Activated B cell treated with CpG ODN at 0.5 μM for 24 hours (primary cell): ENCODE measurements around the gene IL19. TPM values are rescaled to one million over a fixed set of nuclear protein-coding genes. Genes with fewer than 3 reads are reported as not detected.

Source experiments
- ATAC-seq: fragments of 200-7000 bp; cut with Tn5 transposase; one replicate; pipeline ENCODE4 v1.10.0; 2021; ENCODE audit warnings: low read depth, mild to moderate bottlenecking, moderate library complexity
- CTCF ChIA-PET: fragments of 350-600 bp; sonication (Branson Sonifier 250); formaldehyde crosslinking; loops from one replicate; lab custom pipeline; 2021; ENCODE audit warnings: antibody characterized with exemption; lab: Charles Lee
- POLR2A ChIA-PET: fragments of 350-600 bp; sonication (Branson Sonifier 250); formaldehyde crosslinking; loops from one replicate; lab custom pipeline; 2021; ENCODE audit warnings: antibody characterized with exemption; lab: Charles Lee
- DNase-seq: peaks from one replicate; pipeline ENCODE4 v3.0.0; 2022
- H3K27ac Mint-ChIP-seq: one replicate; pipeline ENCODE4 v1.8.0; 2020; ENCODE audit warnings: mixed read lengths
- H3K27me3 Mint-ChIP-seq: one replicate; pipeline ENCODE4 v1.8.0; 2021; ENCODE audit warnings: mixed read lengths
- H3K36me3 Mint-ChIP-seq: one replicate; pipeline ENCODE4 v1.8.0; 2021; ENCODE audit warnings: low read depth, mixed read lengths
- H3K4me1 Mint-ChIP-seq: one replicate; pipeline ENCODE4 v1.8.0; 2021; ENCODE audit warnings: mixed read lengths
- H3K4me3 Mint-ChIP-seq: one replicate; pipeline ENCODE4 v1.8.0; 2020; ENCODE audit warnings: mild to moderate bottlenecking, mixed read lengths
- H3K9me3 Mint-ChIP-seq: one replicate; pipeline ENCODE4 v1.8.0; 2020; ENCODE audit warnings: mixed read lengths
- CTCF ChIP-seq: fragments of 200-600 bp; IDR thresholded peaks from one replicate; pipeline ENCODE4 v1.8.0; 2022; ENCODE audit warnings: antibody characterized with exemption, mild to moderate bottlenecking
- intact Hi-C: fragments of 100-400 bp; cut with micrococcal nuclease; formaldehyde crosslinking; loops from one replicate; pipeline ENCODE4 v1.15.1; 2024
- total RNA-seq: library from RNA; stranded (reverse); gene quantifications from 2 replicates; pipeline ENCODE4 v1.2.3, GENCODE V29; 2022

The IL19 gene
- total RNA-seq, 1 donor from 2014 or later: not detected

- ChIA-PET POLR2A (interaction anchor here (1.3 kb wide), 1 partner anchor 79 kb away, joined by 6 read pairs; no protein-coding TSS in a partner anchor), CTCF (interaction anchor here (1.3 kb wide), 1 partner anchor 99 kb away, joined by 3 read pairs; no protein-coding TSS in a partner anchor)
- no peaks in the 10 kb centered on the region for H3K36me3 Mint-ChIP-seq
- H3K27me3 Mint-ChIP-seq: no peaks in the 10 kb centered on the region
- no peak for ATAC-seq
- intact Hi-C loops: loop anchor here (2.0 kb wide), 1 partner anchor 17 kb away; no protein-coding TSS in a partner anchor
- no peak overlapping the region for H3K27ac Mint-ChIP-seq
- no peak for DNase-seq
- H3K4me3 Mint-ChIP-seq: no peak overlapping the region
- H3K4me1 Mint-ChIP-seq: peaks cover 54% of the 10 kb centered on the region
- TF ChIP-seq CTCF: no peak
- H3K9me3 Mint-ChIP-seq: no peaks in the 10 kb centered on the region
These were observed 63.2 kb downstream of the IL19 start for GRCh38 chr1:206833801-206834200.

GRCh38 chr1:206834217-206834616, 63.6 kb downstream of the IL19 start:
- DNase-seq (no peak), ATAC-seq (no peak)
- Mint-ChIP-seq H3K4me3 (no peak overlapping the region), H3K36me3 (no peaks in the 10 kb centered on the region), H3K27me3 (no peaks in the 10 kb centered on the region), H3K4me1 (peaks cover 50% of the 10 kb centered on the region), H3K9me3 (no peaks in the 10 kb centered on the region), H3K27ac (no peak overlapping the region)
- intact Hi-C loops: no loop called here
- ChIA-PET POLR2A (no interaction called here), CTCF (interaction anchor here (1.3 kb wide), 1 partner anchor 100 kb away, joined by 3 read pairs; no protein-coding TSS in a partner anchor)
- no peak for TF ChIP-seq CTCF

GRCh38 chr1:206834711-206835110, 64.1 kb downstream of the IL19 start:
- H3K4me3 Mint-ChIP-seq: no peak overlapping the region
- no peaks in the 10 kb centered on the region for H3K36me3 Mint-ChIP-seq
- no peaks in the 10 kb centered on the region for H3K9me3 Mint-ChIP-seq
- H3K4me1 Mint-ChIP-seq: peaks cover 45% of the 10 kb centered on the region
- CTCF ChIA-PET: no interaction called here
- POLR2A ChIA-PET: no interaction called here
- no peak overlapping the region for H3K27ac Mint-ChIP-seq
- intact Hi-C loops: loop anchor here (5.0 kb wide), 1 partner anchor 43 kb away; no protein-coding TSS in a partner anchor
- H3K27me3 Mint-ChIP-seq: no peaks in the 10 kb centered on the region
- no peak for TF ChIP-seq CTCF
- ATAC-seq (no peak), DNase-seq (no peak)

- H3K4me1 Mint-ChIP-seq: peaks cover 40% of the 10 kb centered on the region
- CTCF ChIA-PET: no interaction called here
These were observed 64.6 kb downstream of the IL19 start for GRCh38 chr1:206835186-206835585.

GRCh38 chr1:206836111-206836510, 65.5 kb downstream of the IL19 start:
- Mint-ChIP-seq H3K4me3 (no peak overlapping the region), H3K27ac (no peak overlapping the region), H3K27me3 (no peaks in the 10 kb centered on the region), H3K9me3 (no peaks in the 10 kb centered on the region), H3K4me1 (peaks cover 36% of the 10 kb centered on the region), H3K36me3 (no peaks in the 10 kb centered on the region)
- intact Hi-C loops: loop anchor here (5.0 kb wide), 1 partner anchor 41 kb away; no protein-coding TSS in a partner anchor
- no peak for TF ChIP-seq CTCF
- ChIA-PET CTCF (no interaction called here), POLR2A (no interaction called here)
- no peak for DNase-seq
- ATAC-seq: no peak

More at GRCh38 chr1:206835186-206835585, 64.6 kb downstream of the IL19 start:
- Mint-ChIP-seq H3K4me3 (no peak overlapping the region), H3K27me3 (no peaks in the 10 kb centered on the region), H3K9me3 (no peaks in the 10 kb centered on the region), H3K36me3 (no peaks in the 10 kb centered on the region), H3K27ac (no peak overlapping the region)
- POLR2A ChIA-PET: no interaction called here
- no peak for DNase-seq
- no peak for ATAC-seq
- intact Hi-C loops: loop anchor here (5.0 kb wide), 1 partner anchor 42 kb away; no protein-coding TSS in a partner anchor
- TF ChIP-seq CTCF: no peak
